Brain microvascular endothelial cell (primary cell): ENCODE measurements around the gene UBL3.

Source experiments
- DNase-seq: peaks from one replicate; pipeline ENCODE4 v3.0.0-alpha.2; 2020
- H3K27ac ChIP-seq: fragments of 250-450 bp; sonication (Bioruptor Pico); 2 replicates; pipeline ENCODE4 v1.5.1; 2020; ENCODE audit warnings: mild to moderate bottlenecking, moderate library complexity
- H3K27me3 ChIP-seq: fragments of 250-450 bp; sonication (Bioruptor Pico); replicated peaks from 2 replicates; pipeline ENCODE4 v1.5.1; 2020; ENCODE audit warnings: mild to moderate bottlenecking
- H3K36me3 ChIP-seq: fragments of 250-450 bp; sonication (Bioruptor Pico); replicated peaks from 2 replicates; pipeline ENCODE4 v1.5.1; 2020; ENCODE audit warnings: mild to moderate bottlenecking
- H3K4me3 ChIP-seq: 2 replicates; pipeline ENCODE4 v1.5.1; 2011; ENCODE audit warnings: low read depth, mild to moderate bottlenecking, control low read depth, low read length, moderate library complexity
- CTCF ChIP-seq: IDR thresholded peaks from 2 replicates; pipeline ENCODE4 v1.5.1; 2011; ENCODE audit warnings: low read depth, mild to moderate bottlenecking, moderate library complexity, low read length, control low read depth, inconsistent platforms; ENCODE audit errors: missing control alignments
- in situ Hi-C: cut with HindIII; loops from 2 replicates; pipeline ENCODE4 v1.10.0; 2017; ENCODE audit warnings: low sequenced_read_pairs, low pct_ligation_motif_present

UBL3 gene

GRCh38 chr13:29817604-29818378 is 32.6 kb downstream of the UBL3 start:
- in situ Hi-C loops, result no loop called here
- TF ChIP-seq CTCF, result no peak
- no peaks in the 10 kb centered on the region for H3K27me3 ChIP-seq
- no peak overlapping the region for H3K27ac ChIP-seq
- no peak overlapping the region for H3K4me3 ChIP-seq
- DNase-seq, result no peak
- H3K36me3 ChIP-seq, result no peaks in the 10 kb centered on the region

GRCh38 chr13:29816715-29817114 is 33.7 kb downstream of the UBL3 start:
- no peak overlapping the region for H3K4me3 ChIP-seq
- no peaks in the 10 kb centered on the region for H3K27me3 ChIP-seq
- H3K36me3 ChIP-seq, result no peaks in the 10 kb centered on the region
- in situ Hi-C loops, result no loop called here
- no peak for TF ChIP-seq CTCF
- no peak for DNase-seq
- no peak overlapping the region for H3K27ac ChIP-seq

- no peak for TF ChIP-seq CTCF
- no peak overlapping the region for H3K27ac ChIP-seq
- in situ Hi-C loops, result no loop called here
Measured at GRCh38 chr13:29815336-29815735, 35.1 kb downstream of the UBL3 start.

GRCh38 chr13:29810898-29811297 is 39.5 kb downstream of the UBL3 start:
- in situ Hi-C loops, result no loop called here
- Histone ChIP-seq H3K27ac (no peak overlapping the region), H3K36me3 (no peaks in the 10 kb centered on the region), H3K4me3 (no peak overlapping the region), H3K27me3 (no peaks in the 10 kb centered on the region)
- no peak for DNase-seq
- TF ChIP-seq CTCF, result no peak

More at GRCh38 chr13:29815336-29815735, 35.1 kb downstream of the UBL3 start:
- Histone ChIP-seq H3K4me3 (no peak overlapping the region), H3K27me3 (no peaks in the 10 kb centered on the region), H3K36me3 (no peaks in the 10 kb centered on the region)
- no peak for DNase-seq

- no peaks in the 10 kb centered on the region for H3K27me3 ChIP-seq
Measured at GRCh38 chr13:29810145-29810742, 40.2 kb downstream of the UBL3 start.

More at GRCh38 chr13:29810145-29810742, 40.2 kb downstream of the UBL3 start:
- TF ChIP-seq CTCF, result no peak
- H3K4me3 ChIP-seq, result no peak overlapping the region
- H3K36me3 ChIP-seq, result no peaks in the 10 kb centered on the region
- H3K27ac ChIP-seq, result no peak overlapping the region
- in situ Hi-C loops, result no loop called here
- no peak for DNase-seq
